ENCODE results near the gene CPS1.

DNA sequence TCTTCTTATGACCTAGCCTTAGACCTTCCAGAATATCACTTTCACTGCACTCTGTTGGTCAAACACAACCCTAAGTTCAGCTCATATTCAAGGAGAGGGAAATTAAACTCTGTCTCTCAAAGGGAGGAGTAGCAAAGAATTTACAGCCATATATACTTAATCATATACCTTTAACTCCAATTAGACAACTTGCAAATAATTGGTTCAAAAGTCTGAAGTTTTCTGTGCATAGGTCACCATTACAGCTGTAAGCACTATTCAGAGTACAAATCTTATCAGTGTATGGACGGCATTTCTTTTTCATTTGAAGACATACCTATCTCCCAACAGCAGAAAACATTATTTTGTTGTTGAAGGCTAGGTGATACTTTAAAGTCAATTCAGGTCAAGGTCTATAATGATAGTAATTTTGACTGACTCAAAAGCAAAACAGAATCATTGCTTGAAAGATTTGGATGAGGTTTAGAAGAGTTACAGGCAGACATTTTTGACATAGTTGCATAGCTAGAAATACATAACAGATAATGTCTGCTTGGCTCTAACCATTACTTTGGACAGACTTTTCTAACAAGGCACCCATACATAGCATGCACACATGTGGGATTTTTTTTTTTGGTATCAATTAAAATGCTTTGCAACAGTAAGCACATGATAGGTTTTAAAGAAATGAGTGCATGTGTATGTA lies 131.5 kb downstream of the CPS1 start:
- TF ChIP-seq, protein P1, sequence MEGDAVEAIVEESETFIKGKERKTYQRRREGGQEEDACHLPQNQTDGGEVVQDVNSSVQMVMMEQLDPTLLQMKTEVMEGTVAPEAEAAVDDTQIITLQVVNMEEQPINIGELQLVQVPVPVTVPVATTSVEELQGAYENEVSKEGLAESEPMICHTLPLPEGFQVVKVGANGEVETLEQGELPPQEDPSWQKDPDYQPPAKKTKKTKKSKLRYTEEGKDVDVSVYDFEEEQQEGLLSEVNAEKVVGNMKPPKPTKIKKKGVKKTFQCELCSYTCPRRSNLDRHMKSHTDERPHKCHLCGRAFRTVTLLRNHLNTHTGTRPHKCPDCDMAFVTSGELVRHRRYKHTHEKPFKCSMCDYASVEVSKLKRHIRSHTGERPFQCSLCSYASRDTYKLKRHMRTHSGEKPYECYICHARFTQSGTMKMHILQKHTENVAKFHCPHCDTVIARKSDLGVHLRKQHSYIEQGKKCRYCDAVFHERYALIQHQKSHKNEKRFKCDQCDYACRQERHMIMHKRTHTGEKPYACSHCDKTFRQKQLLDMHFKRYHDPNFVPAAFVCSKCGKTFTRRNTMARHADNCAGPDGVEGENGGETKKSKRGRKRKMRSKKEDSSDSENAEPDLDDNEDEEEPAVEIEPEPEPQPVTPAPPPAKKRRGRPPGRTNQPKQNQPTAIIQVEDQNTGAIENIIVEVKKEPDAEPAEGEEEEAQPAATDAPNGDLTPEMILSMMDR (IDR thresholded peaks at IDR 0.05; ENCODE audit: insufficient read depth, low read depth, low read length): no peak
- TF ChIP-seq EZH2 (IDR thresholded peaks at IDR 0.05; ENCODE audit: insufficient read depth, low read length): no peak

Measured in astrocyte (in vitro differentiated cells and primary cell).